ENCODE data around the gene ENOX1.

- TF ChIP-seq CTCF (conservative IDR thresholded peaks at IDR 0.05): no peak
- TF ChIP-seq ZFX (IDR thresholded peaks at IDR 0.05): no peak
These were observed 385.4 kb downstream of the ENOX1 start for GRCh38 chr13:43401361-43401760.

Data from C4-2B (cell line).